Measurements from ENCODE around the gene BBLN. TPM values are rescaled to one million over a fixed set of nuclear protein-coding genes. Genes with fewer than 3 reads are reported as not detected.

The BBLN gene
- total RNA-seq, 1 experiment from 2014 or later = 70.4 TPM

GRCh38 chr9:128122809-128123175, 37.3 kb upstream of the BBLN start:
- no peak for TF ChIP-seq CTCF (IDR thresholded peaks at IDR 0.05; ENCODE audit: unreplicated experiment)
- POLR2A ChIA-PET = no interaction called here
- Mint-ChIP-seq H3K9me3 (ENCODE audit: unreplicated experiment) (no peaks in the 10 kb centered on the region), H3K4me3 (ENCODE audit: unreplicated experiment) (no peak overlapping the region), H3K27ac (ENCODE audit: low read depth, unreplicated experiment) (no peak overlapping the region), H3K36me3 (ENCODE audit: insufficient read depth, unreplicated experiment) (peaks cover 20% of the 10 kb centered on the region), H3K4me1 (ENCODE audit: insufficient read depth, unreplicated experiment) (peaks cover 14% of the 10 kb centered on the region), H3K27me3 (ENCODE audit: insufficient read depth, unreplicated experiment) (no peaks in the 10 kb centered on the region)
- CTCF ChIA-PET = no interaction called here
- BruUV-seq (replicated peaks) = no TSS peak
- no peak for DNase-seq (ENCODE audit: unreplicated experiment)
- intact Hi-C loops (cut with micrococcal nuclease) = no loop called here

GRCh38 chr9:128123451-128124080, 36.5 kb upstream of the BBLN start:
- BruUV-seq (replicated peaks) = no TSS peak
- Mint-ChIP-seq H3K9me3 (ENCODE audit: unreplicated experiment) (no peaks in the 10 kb centered on the region), H3K4me3 (ENCODE audit: unreplicated experiment) (no peak overlapping the region), H3K4me1 (ENCODE audit: insufficient read depth, unreplicated experiment) (peaks cover 14% of the 10 kb centered on the region), H3K27ac (ENCODE audit: low read depth, unreplicated experiment) (no peak overlapping the region), H3K36me3 (ENCODE audit: insufficient read depth, unreplicated experiment) (peaks cover 22% of the 10 kb centered on the region), H3K27me3 (ENCODE audit: insufficient read depth, unreplicated experiment) (no peaks in the 10 kb centered on the region)
- intact Hi-C loops (cut with micrococcal nuclease) = no loop called here
- no peak for TF ChIP-seq CTCF (IDR thresholded peaks at IDR 0.05; ENCODE audit: unreplicated experiment)
- POLR2A ChIA-PET = interaction anchor here (0.7 kb wide), 1 partner anchor 55 kb away, joined by 3 read pairs; no protein-coding TSS in a partner anchor
- CTCF ChIA-PET = interaction anchor here (1.3 kb wide), 1 partner anchor 180 kb away, joined by 8 read pairs; no protein-coding TSS in a partner anchor
- no peak for DNase-seq (ENCODE audit: unreplicated experiment)

GRCh38 chr9:128124451-128124850, 35.6 kb upstream of the BBLN start:
- CTCF ChIA-PET = interaction anchor here (0.6 to 1.5 kb wide), 6 partner anchors 18 to 184 kb away, joined by 3 to 8 read pairs (median 4); no protein-coding TSS in a partner anchor

More at GRCh38 chr9:128124451-128124850, 35.6 kb upstream of the BBLN start:
- Mint-ChIP-seq H3K36me3 (ENCODE audit: insufficient read depth, unreplicated experiment) (peaks cover 22% of the 10 kb centered on the region), H3K4me1 (ENCODE audit: insufficient read depth, unreplicated experiment) (peaks cover 21% of the 10 kb centered on the region), H3K9me3 (ENCODE audit: unreplicated experiment) (no peaks in the 10 kb centered on the region), H3K27me3 (ENCODE audit: insufficient read depth, unreplicated experiment) (no peaks in the 10 kb centered on the region), H3K4me3 (ENCODE audit: unreplicated experiment) (no peak overlapping the region), H3K27ac (ENCODE audit: low read depth, unreplicated experiment) (no peak overlapping the region)
- DNase-seq (ENCODE audit: unreplicated experiment) = no peak
- intact Hi-C loops (cut with micrococcal nuclease) = no loop called here
- no TSS peak for BruUV-seq (replicated peaks)
- POLR2A ChIA-PET = interaction anchor here (0.7 to 1.3 kb wide), 2 partner anchors 56 to 69 kb away, joined by 3 to 4 read pairs; no protein-coding TSS in a partner anchor
- no peak for TF ChIP-seq CTCF (IDR thresholded peaks at IDR 0.05; ENCODE audit: unreplicated experiment)

Data from MCF 10A (cell line).